ENCODE results near the gene SLC7A9.
"Not testable (repeated sequence)": the region's sequence is repeated elsewhere in the genome, so short reads cannot be mapped to it uniquely, and the experiment has no call there.

DNA sequence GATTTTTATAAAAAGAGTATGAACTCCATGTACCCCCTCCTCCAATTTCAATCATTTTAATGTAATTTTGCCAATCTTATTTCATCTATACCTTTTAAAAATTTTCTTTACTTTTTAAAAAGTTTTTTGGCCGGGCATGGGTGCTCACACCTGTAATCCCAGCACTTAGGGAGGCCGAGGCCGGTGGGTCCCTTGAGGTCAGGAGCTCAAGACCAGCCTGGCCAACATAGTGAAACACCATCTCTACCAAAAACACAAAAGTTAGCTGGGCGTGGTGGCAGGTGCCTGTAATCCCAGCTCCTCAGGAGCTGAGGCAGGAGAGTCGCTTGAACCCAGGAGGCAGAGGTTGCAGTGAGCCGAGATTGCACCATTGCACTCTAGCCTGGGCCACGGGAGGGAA is 36.2 kb downstream of the SLC7A9 start:
- TF ChIP-seq, protein P1, sequence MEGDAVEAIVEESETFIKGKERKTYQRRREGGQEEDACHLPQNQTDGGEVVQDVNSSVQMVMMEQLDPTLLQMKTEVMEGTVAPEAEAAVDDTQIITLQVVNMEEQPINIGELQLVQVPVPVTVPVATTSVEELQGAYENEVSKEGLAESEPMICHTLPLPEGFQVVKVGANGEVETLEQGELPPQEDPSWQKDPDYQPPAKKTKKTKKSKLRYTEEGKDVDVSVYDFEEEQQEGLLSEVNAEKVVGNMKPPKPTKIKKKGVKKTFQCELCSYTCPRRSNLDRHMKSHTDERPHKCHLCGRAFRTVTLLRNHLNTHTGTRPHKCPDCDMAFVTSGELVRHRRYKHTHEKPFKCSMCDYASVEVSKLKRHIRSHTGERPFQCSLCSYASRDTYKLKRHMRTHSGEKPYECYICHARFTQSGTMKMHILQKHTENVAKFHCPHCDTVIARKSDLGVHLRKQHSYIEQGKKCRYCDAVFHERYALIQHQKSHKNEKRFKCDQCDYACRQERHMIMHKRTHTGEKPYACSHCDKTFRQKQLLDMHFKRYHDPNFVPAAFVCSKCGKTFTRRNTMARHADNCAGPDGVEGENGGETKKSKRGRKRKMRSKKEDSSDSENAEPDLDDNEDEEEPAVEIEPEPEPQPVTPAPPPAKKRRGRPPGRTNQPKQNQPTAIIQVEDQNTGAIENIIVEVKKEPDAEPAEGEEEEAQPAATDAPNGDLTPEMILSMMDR (IDR thresholded peaks at IDR 0.05; ENCODE audit: low read length): not testable (repeated sequence)
- not testable (repeated sequence) for TF ChIP-seq EZH2 (IDR thresholded peaks at IDR 0.05; ENCODE audit: borderline replicate concordance, low read length)

All from OCI-LY1 (cell line).